Measurements from ENCODE around the gene MYH9. TPM values are rescaled to one million over a fixed set of nuclear protein-coding genes. Genes with fewer than 3 reads are reported as not detected.

MYH9 gene
- total RNA-seq, 4 donors from 2014 or later: 361 to 406 (median 386) TPM

DNA sequence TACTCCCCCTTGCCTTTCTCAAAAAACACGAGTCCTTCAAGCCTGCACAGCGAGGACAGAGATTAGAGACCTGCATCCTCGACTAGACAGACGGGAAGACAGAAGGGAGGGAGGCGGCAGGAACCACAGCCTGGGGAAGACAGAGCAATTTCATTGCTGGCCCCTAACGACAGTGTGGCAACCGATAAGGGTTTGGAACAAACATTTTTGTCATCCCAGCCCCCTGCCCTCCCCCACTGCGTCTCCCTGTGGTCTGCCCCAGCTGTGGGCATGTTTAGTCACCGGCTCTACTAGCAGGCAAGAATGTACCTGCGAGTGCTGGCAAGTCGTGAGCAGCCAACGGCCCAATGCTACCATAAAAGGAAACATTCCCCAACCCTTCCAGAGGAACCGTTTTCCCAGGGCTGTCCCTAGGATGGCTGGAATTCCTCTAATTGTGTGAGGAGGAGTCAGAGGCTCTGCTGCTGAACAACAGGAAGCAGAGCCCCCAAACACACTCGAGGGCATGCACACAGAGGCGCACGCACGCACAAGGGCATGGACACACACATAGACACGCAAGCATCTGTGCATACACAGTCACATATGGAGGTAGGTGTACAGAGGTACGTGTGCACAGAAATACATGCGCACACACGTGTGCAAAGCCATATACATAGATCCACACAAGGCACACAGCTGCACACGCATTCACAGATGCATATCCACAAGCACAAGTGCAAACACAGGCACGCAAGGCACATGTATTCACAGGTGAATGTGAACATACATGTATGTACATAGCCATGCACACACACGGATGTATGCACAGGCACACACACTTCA, 58.3 kb downstream of the MYH9 start:
- DNase-seq (ENCODE audit: low spot score in 2 of 2): no peak

DNA sequence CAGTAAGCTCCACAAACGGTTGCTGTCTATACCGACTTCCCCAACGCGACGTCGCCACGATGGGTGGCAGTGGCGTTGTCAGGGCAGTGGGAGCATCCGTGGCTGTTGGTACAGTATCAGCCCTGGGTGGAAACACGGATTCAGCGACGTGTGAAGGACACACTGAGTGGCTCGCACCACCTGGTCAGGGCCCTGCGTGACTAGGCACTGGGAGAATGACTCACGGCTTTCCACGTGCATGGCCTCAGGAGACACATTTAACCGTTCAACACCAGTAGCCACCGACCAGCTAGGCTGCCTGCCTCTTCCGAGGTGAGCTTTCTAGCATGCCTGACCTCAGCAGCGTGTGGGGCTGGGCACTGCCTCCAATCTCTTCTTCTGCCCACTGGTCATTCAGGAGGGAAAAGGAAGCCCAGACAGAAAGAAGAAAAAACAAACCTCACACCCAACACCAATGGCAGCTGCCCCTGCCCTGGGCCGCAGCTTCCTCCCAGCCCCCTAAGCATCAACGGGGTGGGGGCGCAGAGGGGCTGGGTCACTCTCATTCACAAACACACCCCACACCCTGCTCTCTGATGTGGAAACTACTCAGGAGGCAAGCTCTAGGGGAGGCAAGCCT, 59.0 kb downstream of the MYH9 start:
- DNase-seq (ENCODE audit: low spot score in 2 of 2): no peak

More for the DNA sequence above, 58.3 kb downstream of the MYH9 start:
- Histone ChIP-seq H3K27ac (peak overlapping the region; percentile 79 to 99 (median 86)), H3K4me1 (peaks cover 6 to 100% (median 84%) of the 10 kb centered on the region in 4 donors), H3K4me3 (no peak overlapping the region), H3K9me3 (no peaks in the 10 kb centered on the region), H3K36me3 (peaks cover 0 to 36% (median 13%) of the 10 kb centered on the region in 3 donors), H3K27me3 (no peaks in the 10 kb centered on the region)
- TF ChIP-seq POLR2A (IDR thresholded peaks at IDR 0.05) (no peak), EP300 (IDR thresholded peaks at IDR 0.05) (peak in 1 of 2 donors; percentile 51)
- TF ChIP-seq, protein P1, sequence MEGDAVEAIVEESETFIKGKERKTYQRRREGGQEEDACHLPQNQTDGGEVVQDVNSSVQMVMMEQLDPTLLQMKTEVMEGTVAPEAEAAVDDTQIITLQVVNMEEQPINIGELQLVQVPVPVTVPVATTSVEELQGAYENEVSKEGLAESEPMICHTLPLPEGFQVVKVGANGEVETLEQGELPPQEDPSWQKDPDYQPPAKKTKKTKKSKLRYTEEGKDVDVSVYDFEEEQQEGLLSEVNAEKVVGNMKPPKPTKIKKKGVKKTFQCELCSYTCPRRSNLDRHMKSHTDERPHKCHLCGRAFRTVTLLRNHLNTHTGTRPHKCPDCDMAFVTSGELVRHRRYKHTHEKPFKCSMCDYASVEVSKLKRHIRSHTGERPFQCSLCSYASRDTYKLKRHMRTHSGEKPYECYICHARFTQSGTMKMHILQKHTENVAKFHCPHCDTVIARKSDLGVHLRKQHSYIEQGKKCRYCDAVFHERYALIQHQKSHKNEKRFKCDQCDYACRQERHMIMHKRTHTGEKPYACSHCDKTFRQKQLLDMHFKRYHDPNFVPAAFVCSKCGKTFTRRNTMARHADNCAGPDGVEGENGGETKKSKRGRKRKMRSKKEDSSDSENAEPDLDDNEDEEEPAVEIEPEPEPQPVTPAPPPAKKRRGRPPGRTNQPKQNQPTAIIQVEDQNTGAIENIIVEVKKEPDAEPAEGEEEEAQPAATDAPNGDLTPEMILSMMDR (IDR thresholded peaks at IDR 0.05): no peak
- WGBS, 2 donors: 27 to 31% methylated on average over 22 to 23 of the region's 24 CpGs

DNA sequence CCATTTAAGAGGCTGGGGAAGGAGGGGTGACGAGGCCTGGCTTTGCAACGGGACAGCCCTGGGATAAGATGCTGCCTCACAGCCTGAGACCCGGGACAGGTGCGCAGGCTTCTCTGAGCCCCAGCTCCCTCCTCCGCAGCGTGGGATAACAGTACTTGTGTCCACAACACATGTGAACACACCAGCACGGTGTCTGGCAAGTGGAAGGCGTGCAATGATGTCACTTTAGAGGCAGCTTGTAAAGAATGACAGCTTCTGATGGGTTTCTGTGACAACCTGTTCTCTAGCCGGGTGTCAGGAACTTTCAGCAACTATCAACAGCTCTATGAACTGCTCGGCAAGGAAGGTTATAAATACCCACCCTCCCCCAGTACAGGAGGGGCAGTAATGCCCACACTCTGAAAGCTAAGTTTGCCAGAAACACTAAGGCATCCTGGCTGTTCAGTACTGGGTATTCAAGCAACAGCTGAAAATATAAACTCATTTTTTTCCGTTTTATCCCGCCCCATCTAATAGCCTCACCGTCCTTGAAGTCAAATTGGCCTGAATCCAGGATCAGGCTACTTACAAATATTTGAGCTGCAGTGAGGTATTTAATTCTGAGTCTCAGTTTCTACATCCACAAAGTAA, 59.7 kb downstream of the MYH9 start:
- no peak for TF ChIP-seq EP300 (IDR thresholded peaks at IDR 0.05)
- TF ChIP-seq, protein P1 (IDR thresholded peaks at IDR 0.05): no peak
- no peak for TF ChIP-seq POLR2A (IDR thresholded peaks at IDR 0.05)
- WGBS, 2 donors: 52 to 53% methylated on average over 12 to 13 of the region's 13 CpGs

More for the DNA sequence above, 59.0 kb downstream of the MYH9 start:
- TF ChIP-seq, protein P1 (IDR thresholded peaks at IDR 0.05): no peak
- TF ChIP-seq EP300 (IDR thresholded peaks at IDR 0.05): peak in 1 of 2 donors; percentile 67
- peak overlapping the region; percentile 79 to 99 (median 86) for H3K27ac ChIP-seq
- WGBS, 2 donors: 48 to 52% methylated on average over 22 of the region's 23 CpGs
- H3K27me3 ChIP-seq: no peaks in the 10 kb centered on the region
- H3K4me1 ChIP-seq: peaks cover 6 to 100% (median 85%) of the 10 kb centered on the region in 4 donors
- peaks cover 0 to 37% (median 13%) of the 10 kb centered on the region in 3 donors for H3K36me3 ChIP-seq
- H3K9me3 ChIP-seq: no peaks in the 10 kb centered on the region
- no peak overlapping the region for H3K4me3 ChIP-seq

GRCh38 chr22:36326178-36327161, 61.3 kb downstream of the MYH9 start:
- peaks cover 0 to 57% (median 24%) of the 10 kb centered on the region in 3 donors for H3K36me3 ChIP-seq
- DNase-seq (ENCODE audit: low spot score in 2 of 2): no peak
- H3K4me3 ChIP-seq: no peak overlapping the region
- H3K27ac ChIP-seq: peak overlapping the region; percentile 79 to 99 (median 86)
- peaks cover 6 to 94% (median 76%) of the 10 kb centered on the region in 4 donors for H3K4me1 ChIP-seq
- WGBS, 2 donors: 68 to 69% methylated on average over 20 of the region's 20 CpGs
- TF ChIP-seq POLR2A (IDR thresholded peaks at IDR 0.05): no peak
- TF ChIP-seq, protein P1 (IDR thresholded peaks at IDR 0.05): no peak
- TF ChIP-seq EP300 (IDR thresholded peaks at IDR 0.05): no peak
- H3K9me3 ChIP-seq: no peaks in the 10 kb centered on the region
- H3K27me3 ChIP-seq: no peaks in the 10 kb centered on the region

More for the DNA sequence above, 59.7 kb downstream of the MYH9 start:
- no peaks in the 10 kb centered on the region for H3K9me3 ChIP-seq
- peaks cover 6 to 100% (median 86%) of the 10 kb centered on the region in 4 donors for H3K4me1 ChIP-seq
- peak overlapping the region; percentile 79 to 99 (median 86) for H3K27ac ChIP-seq
- H3K4me3 ChIP-seq: no peak overlapping the region
- peaks cover 0 to 42% (median 13%) of the 10 kb centered on the region in 3 donors for H3K36me3 ChIP-seq
- no peak for DNase-seq (ENCODE audit: low spot score in 2 of 2)
- no peaks in the 10 kb centered on the region for H3K27me3 ChIP-seq
